ENCODE measurements around the gene TAF13.

TAF13 gene

DNA sequence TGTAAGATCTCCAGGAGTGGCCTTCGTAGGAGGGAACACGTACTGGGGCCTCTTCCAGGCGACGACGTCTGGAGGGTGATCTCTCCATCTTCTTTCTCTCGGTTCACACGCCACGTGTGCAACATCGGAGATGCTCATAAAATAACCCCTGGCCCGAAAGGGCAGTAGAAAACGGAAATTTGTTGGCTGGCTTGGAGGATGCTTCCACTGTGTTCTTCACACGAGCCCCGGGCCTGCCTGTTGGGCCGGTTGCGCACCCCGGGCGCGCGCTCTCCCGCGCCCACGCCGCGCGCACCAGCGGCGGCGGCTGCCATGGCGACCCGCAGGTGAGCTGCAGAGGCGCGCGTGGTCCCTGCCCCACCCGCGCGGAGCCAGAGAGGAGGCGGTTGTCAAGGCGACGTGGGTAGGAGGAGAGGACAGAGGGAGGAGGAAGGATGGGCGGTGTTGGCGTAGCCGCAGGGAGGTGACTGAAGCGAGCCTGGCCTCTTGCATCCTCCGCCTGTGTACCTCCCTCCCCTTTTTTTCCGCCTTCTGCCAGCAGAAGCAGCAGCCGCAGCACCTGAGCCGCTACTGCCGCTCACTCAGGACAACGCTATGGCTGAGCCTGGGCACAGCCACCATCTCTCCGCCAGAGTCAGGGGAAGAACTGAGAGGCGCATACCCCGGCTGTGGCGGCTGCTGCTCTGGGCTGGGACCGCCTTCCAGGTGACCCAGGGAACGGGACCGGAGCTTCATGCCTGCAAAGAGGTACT, 38.0 kb upstream of the TAF13 start, which contains the start of gene ELAPOR1:
Gene ELAPOR1 (plus strand): TSS at position 526 of the 752 bp plus-strand sequence. CDS start 69 bp downstream, at position 595.
- H3K79me2 ChIP-seq (ENCODE audit: low read length) = no peaks in the 10 kb centered on the region
- H3K36me3 ChIP-seq (replicated peaks; ENCODE audit: insufficient read depth, low read length) = no peaks in the 10 kb centered on the region
- 0 out of 2 replicates have a peak within 1 kb of the TSS, but pooled peaks have one; percentile 33 for H3K4me3 ChIP-seq (ENCODE audit: low read length)
- no peaks in the 10 kb centered on the region for H4K20me1 ChIP-seq (ENCODE audit: insufficient read depth, low read length)
- no peaks in the 10 kb centered on the region for H3K4me1 ChIP-seq (ENCODE audit: low read length)
- H3K9ac ChIP-seq (ENCODE audit: low read length) = no peak within 1 kb of the TSS
- TF ChIP-seq EZH2phosphoT487 (IDR thresholded peaks at IDR 0.05; ENCODE audit: low read length) (no peak), EZH2 (optimal IDR thresholded peaks at IDR 0.05; ENCODE audit: low read depth, low read length) (no peak)
- TF ChIP-seq, protein P1, sequence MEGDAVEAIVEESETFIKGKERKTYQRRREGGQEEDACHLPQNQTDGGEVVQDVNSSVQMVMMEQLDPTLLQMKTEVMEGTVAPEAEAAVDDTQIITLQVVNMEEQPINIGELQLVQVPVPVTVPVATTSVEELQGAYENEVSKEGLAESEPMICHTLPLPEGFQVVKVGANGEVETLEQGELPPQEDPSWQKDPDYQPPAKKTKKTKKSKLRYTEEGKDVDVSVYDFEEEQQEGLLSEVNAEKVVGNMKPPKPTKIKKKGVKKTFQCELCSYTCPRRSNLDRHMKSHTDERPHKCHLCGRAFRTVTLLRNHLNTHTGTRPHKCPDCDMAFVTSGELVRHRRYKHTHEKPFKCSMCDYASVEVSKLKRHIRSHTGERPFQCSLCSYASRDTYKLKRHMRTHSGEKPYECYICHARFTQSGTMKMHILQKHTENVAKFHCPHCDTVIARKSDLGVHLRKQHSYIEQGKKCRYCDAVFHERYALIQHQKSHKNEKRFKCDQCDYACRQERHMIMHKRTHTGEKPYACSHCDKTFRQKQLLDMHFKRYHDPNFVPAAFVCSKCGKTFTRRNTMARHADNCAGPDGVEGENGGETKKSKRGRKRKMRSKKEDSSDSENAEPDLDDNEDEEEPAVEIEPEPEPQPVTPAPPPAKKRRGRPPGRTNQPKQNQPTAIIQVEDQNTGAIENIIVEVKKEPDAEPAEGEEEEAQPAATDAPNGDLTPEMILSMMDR (IDR thresholded peaks at IDR 0.05; ENCODE audit: low read length) = no peak
- no peaks in the 10 kb centered on the region for H3K9me2 ChIP-seq (replicated peaks; ENCODE audit: insufficient read depth, low read length)
- no peaks in the 10 kb centered on the region; the same call in 1 of the 2 replicates for H3K27me3 ChIP-seq (replicated peaks; ENCODE audit: insufficient read depth, low read length)
- H3K9me3 ChIP-seq (replicated peaks; ENCODE audit: insufficient read depth, low read length) = no peaks in the 10 kb centered on the region
- DNase-seq = peak; percentile 29
- no peaks in the 10 kb centered on the region for H3F3A ChIP-seq (ENCODE audit: insufficient read depth, low read length)
- H2AFZ ChIP-seq (ENCODE audit: low read length) = no peak within 1 kb of the TSS
- no peak within 1 kb of the TSS for H3K27ac ChIP-seq (ENCODE audit: low read length)
- peak within 1 kb of the TSS; percentile 84 for H3K4me2 ChIP-seq (ENCODE audit: low read depth, low read length)

DNA sequence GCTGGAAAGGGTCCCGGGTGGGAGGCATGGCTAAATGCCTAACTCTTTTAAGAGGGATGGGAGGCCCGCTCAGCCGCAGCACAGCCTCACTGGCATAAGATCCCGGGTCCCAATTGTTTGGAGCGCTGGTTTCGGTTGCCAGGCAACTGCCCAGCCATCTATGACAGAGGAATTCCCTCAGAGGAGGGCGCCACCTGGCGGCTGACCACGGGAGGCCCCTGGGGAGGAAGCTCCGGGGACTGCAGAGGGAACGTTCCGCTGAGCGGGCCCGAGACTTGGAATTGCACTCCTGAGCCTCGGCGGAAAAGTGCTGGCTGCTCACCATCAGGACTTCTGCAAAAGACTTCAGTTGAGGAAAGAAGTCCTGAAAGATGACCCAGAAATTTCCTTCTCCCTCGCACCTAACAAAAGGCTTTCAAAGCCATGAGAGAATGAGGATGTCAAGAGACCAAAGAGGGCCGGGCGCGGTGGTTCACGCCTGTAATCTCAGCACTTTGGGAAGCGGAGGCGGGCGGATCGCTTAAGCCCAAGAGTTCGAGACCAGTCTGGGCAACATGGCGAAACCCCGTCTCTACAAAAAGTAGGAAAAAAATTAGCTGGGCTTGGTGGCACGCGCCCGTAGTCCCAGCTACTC, 37.0 kb upstream of the TAF13 start:
- no peaks in the 10 kb centered on the region; the same call in 1 of the 2 replicates for H3K27me3 ChIP-seq (replicated peaks; ENCODE audit: insufficient read depth, low read length)
- no peaks in the 10 kb centered on the region for H4K20me1 ChIP-seq (ENCODE audit: insufficient read depth, low read length)
- H3K9me2 ChIP-seq (replicated peaks; ENCODE audit: insufficient read depth, low read length) = no peaks in the 10 kb centered on the region
- H3K79me2 ChIP-seq (ENCODE audit: low read length) = no peaks in the 10 kb centered on the region
- peak overlapping the region; percentile 33; the same call in 1 of the 2 replicates for H3K4me3 ChIP-seq (ENCODE audit: low read length)
- no peaks in the 10 kb centered on the region for H3K36me3 ChIP-seq (replicated peaks; ENCODE audit: insufficient read depth, low read length)
- H3F3A ChIP-seq (ENCODE audit: insufficient read depth, low read length) = no peaks in the 10 kb centered on the region
- no peak overlapping the region for H3K27ac ChIP-seq (ENCODE audit: low read length)
- peak overlapping the region; percentile 58; the same call in 1 of the 2 replicates for H2AFZ ChIP-seq (ENCODE audit: low read length)
- peak overlapping the region; percentile 8; the same call in 1 of the 2 replicates for H3K9ac ChIP-seq (ENCODE audit: low read length)
- no peaks in the 10 kb centered on the region for H3K9me3 ChIP-seq (replicated peaks; ENCODE audit: insufficient read depth, low read length)
- H3K4me2 ChIP-seq (ENCODE audit: low read depth, low read length) = peak overlapping the region; percentile 84
- H3K4me1 ChIP-seq (ENCODE audit: low read length) = no peaks in the 10 kb centered on the region
- peak; percentile 61 for DNase-seq
- TF ChIP-seq EZH2phosphoT487 (IDR thresholded peaks at IDR 0.05; ENCODE audit: low read length) = no peak
- TF ChIP-seq EZH2 (optimal IDR thresholded peaks at IDR 0.05; ENCODE audit: low read depth, low read length) = no peak
- TF ChIP-seq, protein P1 (IDR thresholded peaks at IDR 0.05; ENCODE audit: low read length) = peak; percentile 77

DNA sequence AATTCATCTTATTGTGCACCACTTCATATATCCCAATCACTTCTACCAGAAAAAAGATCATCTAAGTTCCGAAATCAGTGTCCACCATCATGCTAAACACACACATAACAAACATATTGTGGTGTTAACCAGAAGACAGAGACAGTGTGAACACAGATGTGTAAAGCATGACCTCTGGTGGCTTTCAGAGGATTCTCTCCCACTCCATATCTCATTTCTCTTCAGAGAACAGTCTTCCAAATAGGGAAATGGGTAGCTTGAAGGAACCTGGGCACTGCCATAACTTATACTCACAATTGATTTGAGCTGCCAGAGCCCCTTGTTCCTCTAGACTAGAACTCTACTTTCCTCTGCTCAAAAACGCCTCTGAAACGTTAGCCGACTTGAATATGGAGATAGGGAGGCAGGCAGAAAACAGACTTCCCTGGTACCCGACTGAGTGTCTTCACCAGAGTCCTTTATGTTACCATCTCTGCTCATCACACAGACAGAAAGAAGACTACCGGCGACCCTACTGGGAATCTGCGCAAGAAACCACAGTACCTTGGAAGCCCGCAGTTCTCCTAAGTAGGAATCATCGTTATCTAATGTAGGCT, 36.4 kb upstream of the TAF13 start:
- Histone ChIP-seq H3K4me1 (ENCODE audit: low read length) (no peaks in the 10 kb centered on the region), H3K27me3 (replicated peaks; ENCODE audit: insufficient read depth, low read length) (no peaks in the 10 kb centered on the region; the same call in 1 of the 2 replicates)

More for the DNA sequence above, 36.4 kb upstream of the TAF13 start:
- peak overlapping the region; percentile 8; the same call in 1 of the 2 replicates for H3K9ac ChIP-seq (ENCODE audit: low read length)
- no peak overlapping the region for H3K27ac ChIP-seq (ENCODE audit: low read length)
- peak overlapping the region; percentile 84 for H3K4me2 ChIP-seq (ENCODE audit: low read depth, low read length)
- DNase-seq = peak; percentile 17
- peak overlapping the region; percentile 33; the same call in 1 of the 2 replicates for H3K4me3 ChIP-seq (ENCODE audit: low read length)
- H3K79me2 ChIP-seq (ENCODE audit: low read length) = no peaks in the 10 kb centered on the region
- H2AFZ ChIP-seq (ENCODE audit: low read length) = peak overlapping the region; percentile 58; the same call in 1 of the 2 replicates
- no peaks in the 10 kb centered on the region for H3K9me2 ChIP-seq (replicated peaks; ENCODE audit: insufficient read depth, low read length)
- no peaks in the 10 kb centered on the region for H3F3A ChIP-seq (ENCODE audit: insufficient read depth, low read length)
- H3K9me3 ChIP-seq (replicated peaks; ENCODE audit: insufficient read depth, low read length) = no peaks in the 10 kb centered on the region
- no peak for TF ChIP-seq EZH2phosphoT487 (IDR thresholded peaks at IDR 0.05; ENCODE audit: low read length)
- TF ChIP-seq, protein P1 (IDR thresholded peaks at IDR 0.05; ENCODE audit: low read length) = peak; percentile 34
- H3K36me3 ChIP-seq (replicated peaks; ENCODE audit: insufficient read depth, low read length) = no peaks in the 10 kb centered on the region
- H4K20me1 ChIP-seq (ENCODE audit: insufficient read depth, low read length) = no peaks in the 10 kb centered on the region

Data from MM.1S (cell line).